Testis (tissue), 3 donors: ENCODE data around the gene TBX4. TPM values are rescaled to one million over a fixed set of nuclear protein-coding genes. Genes with fewer than 3 reads are reported as not detected.

Experiments used
- DNase-seq: peaks from one replicate; pipeline ENCODE4 v3.0.0-alpha.2; 2019
- H3K27ac ChIP-seq, 2 donors: fragments of 200-600 bp; sonication (generic); one replicate each; pipeline ENCODE4 v1.5.1; 2019
- H3K27me3 ChIP-seq: fragments of 200-600 bp; sonication (generic); one replicate; pipeline ENCODE4 v1.5.1; 2019
- H3K36me3 ChIP-seq: fragments of 200-600 bp; sonication (generic); one replicate; pipeline ENCODE4 v1.5.1; 2017; ENCODE audit warnings: low read depth; ENCODE audit errors: missing control alignments
- H3K4me1 ChIP-seq: fragments of 200-600 bp; sonication (generic); one replicate; pipeline ENCODE4 v1.5.1; 2019
- H3K4me3 ChIP-seq, 2 donors: fragments of 200-600 bp; sonication (generic); one replicate each; pipeline ENCODE4 v1.5.1; 2017 to 2019
- H3K9me3 ChIP-seq: fragments of 200-600 bp; sonication (generic); one replicate; pipeline ENCODE4 v1.5.1; 2017
- POLR2A ChIP-seq: fragments of 450-650 bp; IDR thresholded peaks from one replicate; pipeline ENCODE4 v1.6.1; 2017; ENCODE audit warnings: antibody characterized with exemption, mild to moderate bottlenecking, moderate library complexity
- WGBS, 2 donors: methylation state at CpG; one replicate each; pipeline ENCODE4 v1.1.5; 2018; 5-methylcytosine and 5-hydroxymethylcytosine counted together
- intact Hi-C: fragments of 100-400 bp; cut with DNase I; formaldehyde crosslinking; loops from one replicate; pipeline ENCODE4 v1.15.1; 2023; ENCODE audit warnings: low total_unique reads
- polyA plus RNA-seq: library from polyadenylated mRNA; stranded (reverse); fragments of 350-450 nt; fragmentation: Illumina TruSeq; extraction: RNeasy Lipid Tissue Mini Kit (QIAGEN cat#74804); gene quantifications from one replicate; pipeline ENCODE4 v1.2.3, GENCODE V29; 2014; ENCODE audit warnings: low read depth, low replicate concordance; ENCODE audit not compliant: insufficient read depth
- total RNA-seq, 2 donors: library from RNA; depleted of rRNA; stranded (reverse); fragments of >200 nt; gene quantifications; one replicate each; pipeline ENCODE4 v1.2.3, GENCODE V29; 2016
- TF ChIP-seq, protein P1 (sequence below), 3 experiments: fragments of 450-650 bp in 2 of 3; fragments of 200-600 bp in 1 of 3; sonication (generic) in 1 of 3; IDR thresholded peaks; one replicate each; pipeline ENCODE4 v1.5.1; 2016 to 2019; ENCODE audit warnings: antibody characterized with exemption in 3 of 3, mild to moderate bottlenecking in 2 of 3, moderate library complexity in 1 of 3

Gene TBX4
- total and polyA plus RNA-seq, 3 donors from 2014 or later, result 1.5 to 3.2 (median 1.7) TPM

DNA sequence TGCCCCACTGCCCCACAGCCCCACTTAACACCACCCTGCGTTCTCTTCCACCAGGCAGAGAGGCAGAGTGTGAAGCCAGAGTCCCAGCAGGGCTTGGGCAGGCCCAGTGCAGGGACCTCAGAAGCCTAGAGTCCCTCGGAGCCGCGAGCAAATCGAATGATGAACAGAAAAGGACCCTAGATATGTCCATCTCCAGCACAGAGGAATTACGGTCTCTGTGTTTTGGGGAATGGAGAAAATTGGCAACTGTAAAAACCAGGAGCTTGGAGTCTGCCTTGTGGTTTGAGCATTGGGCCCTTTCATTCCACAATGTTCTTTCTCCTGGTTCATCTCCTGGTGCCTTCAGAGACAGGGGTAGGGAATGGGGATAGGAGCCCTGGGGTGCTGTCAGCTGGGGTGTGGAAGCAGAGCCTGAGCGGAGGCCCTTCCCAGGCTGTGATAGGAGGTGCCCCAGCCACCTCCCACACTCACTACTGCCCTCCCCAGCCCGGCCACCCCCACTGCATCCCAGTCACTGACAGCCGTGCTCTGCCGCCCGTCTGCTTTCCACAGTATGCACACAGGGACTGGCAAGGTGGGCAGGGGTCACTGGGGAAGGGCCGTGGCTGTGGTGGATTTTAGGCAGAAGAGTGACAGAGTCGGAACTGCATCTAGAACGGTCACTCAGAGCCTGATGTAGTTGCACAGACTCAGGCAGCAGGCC is 26.7 kb downstream of the TBX4 start:
- H3K27ac ChIP-seq, result no peak overlapping the region
- H3K27me3 ChIP-seq, result no peaks in the 10 kb centered on the region
- H3K9me3 ChIP-seq, result no peaks in the 10 kb centered on the region
- H3K4me3 ChIP-seq, result no peak overlapping the region
- no peaks in the 10 kb centered on the region for H3K4me1 ChIP-seq
- intact Hi-C loops, result no loop called here
- TF ChIP-seq, protein P1, sequence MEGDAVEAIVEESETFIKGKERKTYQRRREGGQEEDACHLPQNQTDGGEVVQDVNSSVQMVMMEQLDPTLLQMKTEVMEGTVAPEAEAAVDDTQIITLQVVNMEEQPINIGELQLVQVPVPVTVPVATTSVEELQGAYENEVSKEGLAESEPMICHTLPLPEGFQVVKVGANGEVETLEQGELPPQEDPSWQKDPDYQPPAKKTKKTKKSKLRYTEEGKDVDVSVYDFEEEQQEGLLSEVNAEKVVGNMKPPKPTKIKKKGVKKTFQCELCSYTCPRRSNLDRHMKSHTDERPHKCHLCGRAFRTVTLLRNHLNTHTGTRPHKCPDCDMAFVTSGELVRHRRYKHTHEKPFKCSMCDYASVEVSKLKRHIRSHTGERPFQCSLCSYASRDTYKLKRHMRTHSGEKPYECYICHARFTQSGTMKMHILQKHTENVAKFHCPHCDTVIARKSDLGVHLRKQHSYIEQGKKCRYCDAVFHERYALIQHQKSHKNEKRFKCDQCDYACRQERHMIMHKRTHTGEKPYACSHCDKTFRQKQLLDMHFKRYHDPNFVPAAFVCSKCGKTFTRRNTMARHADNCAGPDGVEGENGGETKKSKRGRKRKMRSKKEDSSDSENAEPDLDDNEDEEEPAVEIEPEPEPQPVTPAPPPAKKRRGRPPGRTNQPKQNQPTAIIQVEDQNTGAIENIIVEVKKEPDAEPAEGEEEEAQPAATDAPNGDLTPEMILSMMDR (IDR thresholded peaks at IDR 0.05), result no peak
- no peak for TF ChIP-seq POLR2A
- WGBS, 2 donors, result 88 to 89% methylated on average over 11 to 14 of the region's 14 CpGs
- DNase-seq, result no peak
- H3K36me3 ChIP-seq, result no peaks in the 10 kb centered on the region

DNA sequence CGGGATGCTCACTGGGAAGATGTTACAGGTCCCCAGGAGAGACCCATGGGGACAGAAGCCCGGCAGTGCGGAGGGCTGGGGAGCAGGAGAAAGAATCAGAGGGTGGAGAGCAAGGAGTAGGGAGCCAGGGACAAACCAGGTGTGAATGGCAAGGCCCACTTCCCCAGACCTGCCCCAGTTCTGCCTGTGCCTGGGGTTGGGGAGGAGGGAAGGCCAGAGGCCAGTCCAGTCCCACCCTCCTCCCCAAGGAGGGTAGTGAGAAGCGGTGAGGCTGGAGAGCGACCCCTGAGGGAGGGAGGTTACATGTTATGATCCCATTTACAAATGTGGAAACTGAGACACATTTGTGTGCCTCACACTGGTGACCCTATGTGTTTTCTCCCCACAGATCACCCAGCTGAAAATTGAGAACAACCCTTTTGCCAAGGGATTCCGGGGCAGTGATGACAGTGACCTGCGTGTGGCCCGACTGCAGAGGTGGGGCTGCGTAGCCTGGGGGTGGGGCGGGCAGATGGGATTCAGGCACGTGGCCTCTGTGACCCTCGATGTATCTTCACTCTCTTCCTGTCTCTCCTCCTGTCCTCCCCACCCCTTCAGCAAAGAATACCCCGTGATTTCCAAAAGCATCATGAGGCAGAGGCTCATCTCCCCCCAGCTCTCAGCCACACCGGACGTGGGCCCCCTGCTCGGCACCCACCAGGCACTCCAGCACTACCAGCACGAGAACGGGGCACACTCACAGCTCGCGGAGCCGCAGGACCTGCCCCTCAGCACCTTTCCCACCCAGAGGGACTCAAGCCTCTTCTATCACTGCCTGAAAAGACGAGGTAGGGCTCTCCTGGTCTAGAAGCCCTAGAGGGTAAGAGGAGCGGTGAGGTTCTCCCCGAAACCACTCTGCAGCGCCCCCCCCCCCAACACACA is 27.5 kb downstream of the TBX4 start:
- 87 to 88% methylated on average over 15 to 25 of the region's 25 CpGs for WGBS, 2 donors
- DNase-seq, result no peak

DNA sequence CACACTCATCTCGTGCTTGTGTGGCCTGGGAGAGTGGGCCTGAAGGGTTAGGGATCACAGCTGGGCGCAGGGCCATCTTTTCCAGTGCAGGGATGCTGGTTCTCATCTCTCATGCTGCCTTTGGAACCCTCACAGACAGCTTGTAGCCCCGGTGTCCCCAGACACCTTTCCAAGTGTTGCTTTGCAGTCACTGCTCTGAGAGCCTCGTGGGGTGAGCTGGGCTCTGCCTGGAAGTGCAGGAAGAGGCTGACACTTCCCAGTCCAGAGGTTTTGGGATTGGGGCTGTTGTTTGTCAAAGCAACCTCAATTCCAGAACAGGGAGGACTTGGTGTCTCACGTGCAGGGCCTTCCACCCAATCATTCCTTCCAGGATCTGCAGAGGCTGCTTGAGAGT is 28.2 kb downstream of the TBX4 start:
- H3K4me1 ChIP-seq, result no peaks in the 10 kb centered on the region
- DNase-seq, result no peak
- H3K27ac ChIP-seq, result no peak overlapping the region
- intact Hi-C loops, result no loop called here
- 81 to 100% methylated on average over 2 to 5 of the region's 5 CpGs for WGBS, 2 donors
- H3K9me3 ChIP-seq, result no peaks in the 10 kb centered on the region
- no peak for TF ChIP-seq POLR2A
- no peaks in the 10 kb centered on the region for H3K36me3 ChIP-seq
- no peak overlapping the region for H3K4me3 ChIP-seq
- no peaks in the 10 kb centered on the region for H3K27me3 ChIP-seq

More for the DNA sequence above, 27.5 kb downstream of the TBX4 start:
- intact Hi-C loops, result no loop called here
- Histone ChIP-seq H3K27ac (no peak overlapping the region), H3K4me3 (no peak overlapping the region), H3K9me3 (no peaks in the 10 kb centered on the region), H3K36me3 (no peaks in the 10 kb centered on the region), H3K4me1 (no peaks in the 10 kb centered on the region), H3K27me3 (no peaks in the 10 kb centered on the region)
- TF ChIP-seq, protein P1 (IDR thresholded peaks at IDR 0.05), result no peak
- no peak for TF ChIP-seq POLR2A

DNA sequence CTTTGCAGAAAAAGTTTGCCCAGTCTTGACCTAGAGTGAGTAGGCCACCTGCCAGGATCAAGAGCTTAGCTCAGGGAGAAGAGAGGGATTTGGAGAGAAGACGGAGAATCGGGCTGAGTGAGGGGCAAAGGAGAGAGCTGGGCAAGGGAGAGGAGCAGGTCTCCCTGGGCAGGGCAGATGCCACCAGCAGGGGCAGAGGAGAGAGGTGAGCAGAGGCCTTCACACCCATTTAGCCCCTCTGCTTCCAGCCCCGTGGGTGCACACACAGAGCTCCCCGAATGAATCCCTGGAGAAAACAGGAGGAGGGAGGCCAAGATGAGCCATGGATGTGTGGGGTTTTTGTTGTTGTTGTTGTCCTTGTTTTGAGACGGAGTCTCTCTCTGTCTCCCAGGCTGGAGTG is 29.2 kb downstream of the TBX4 start:
- intact Hi-C loops, result no loop called here
- WGBS, 2 donors, result 84 to 96% methylated on average over 5 of the region's 5 CpGs

DNA sequence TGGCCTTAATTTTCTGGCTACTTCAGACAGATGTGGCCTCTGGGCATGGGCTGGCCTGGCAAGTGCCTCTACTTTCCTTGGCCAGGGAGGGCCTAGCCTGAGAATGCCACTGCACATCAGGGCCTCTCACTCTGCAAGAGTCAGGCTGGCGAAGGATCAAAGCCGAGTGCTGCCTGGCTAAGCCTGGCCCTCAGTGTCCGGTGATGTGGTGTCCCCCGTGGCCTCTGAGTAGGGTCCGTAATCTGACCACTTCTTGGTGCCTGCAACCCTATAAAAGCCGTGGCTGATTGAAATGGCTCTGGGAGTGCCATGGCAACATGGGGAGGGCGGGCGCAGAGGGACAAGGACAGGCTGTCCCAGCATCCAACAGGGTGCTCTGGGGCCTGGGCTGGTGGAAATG is 30.2 kb downstream of the TBX4 start:
- H3K4me3 ChIP-seq, result no peak overlapping the region
- no peak overlapping the region for H3K27ac ChIP-seq
- WGBS, 2 donors, result 93 to 100% methylated on average over 2 to 8 of the region's 8 CpGs
- DNase-seq, result no peak
- no peaks in the 10 kb centered on the region for H3K4me1 ChIP-seq
- intact Hi-C loops, result no loop called here
- H3K27me3 ChIP-seq, result no peaks in the 10 kb centered on the region
- no peaks in the 10 kb centered on the region for H3K36me3 ChIP-seq
- H3K9me3 ChIP-seq, result no peaks in the 10 kb centered on the region
- TF ChIP-seq, protein P1 (IDR thresholded peaks at IDR 0.05), result no peak

More for the DNA sequence above, 29.2 kb downstream of the TBX4 start:
- no peaks in the 10 kb centered on the region for H3K4me1 ChIP-seq
- H3K27me3 ChIP-seq, result no peaks in the 10 kb centered on the region
- H3K4me3 ChIP-seq, result no peak overlapping the region
- TF ChIP-seq, protein P1 (IDR thresholded peaks at IDR 0.05), result no peak
- no peak for TF ChIP-seq POLR2A
- no peaks in the 10 kb centered on the region for H3K9me3 ChIP-seq
- DNase-seq, result no peak
- no peaks in the 10 kb centered on the region for H3K36me3 ChIP-seq
- no peak overlapping the region for H3K27ac ChIP-seq
